ENCODE results near the gene TMEM91. TPM values are rescaled to one million over a fixed set of nuclear protein-coding genes. Genes with fewer than 3 reads are reported as not detected.

The TMEM91 gene
- total and polyA plus RNA-seq, 2 of the 8 experiments (the other 6 are each of a cell fraction or from before 2014, with no cell fraction given): 5.3 to 7.4 TPM

GRCh38 chr19:41367848-41368301 lies 8.5 kb upstream of the TMEM91 start:
- H2BK5ac ChIP-seq (ENCODE audit: low read depth, low read length): no peak overlapping the region
- H3K14ac ChIP-seq (ENCODE audit: insufficient read length): no peak overlapping the region
- H3K79me2 ChIP-seq (ENCODE audit: control insufficient read depth in 1 of 2, insufficient read depth in 2 of 2, low read length in 2 of 2): no peaks in the 10 kb centered on the region
- ChIA-PET CTCF (ENCODE audit: partially characterized antibody) (interaction anchor here (1.1 kb wide), 2 partner anchors 13 to 14 kb away, joined by 3 read pairs; partner anchors contain the start of gene TGFB1), POLR2A (ENCODE audit: partially characterized antibody) (interaction anchor here (1.4 kb wide), 2 partner anchors 9 to 15 kb away, joined by 3 read pairs; no protein-coding TSS in a partner anchor)
- H3K4me3 ChIP-seq (ENCODE audit: extremely low read depth in 1 of 4, insufficient read depth in 2 of 4, low read depth in 3 of 4, low read length in 4 of 4): no peak overlapping the region
- no peak overlapping the region for H4K91ac ChIP-seq (replicated peaks; ENCODE audit: insufficient read length, low read length)
- no peak overlapping the region for H4K5ac ChIP-seq (ENCODE audit: insufficient read length, low read depth, low read length)
- no peak overlapping the region for H3K9ac ChIP-seq (replicated peaks in 1 of 4; ENCODE audit: extremely low read depth in 1 of 4, low read depth in 3 of 4, low read length in 3 of 4)
- no peaks in the 10 kb centered on the region for H4K20me1 ChIP-seq (replicated peaks in 1 of 2; ENCODE audit: control insufficient read depth in 1 of 2, insufficient read depth in 2 of 2, low read length in 2 of 2)
- no peak overlapping the region for H2BK120ac ChIP-seq (replicated peaks; ENCODE audit: low read depth, low read length)
- H3K9me3 ChIP-seq (ENCODE audit: insufficient read depth in 2 of 2, low read depth in 1 of 2, low read length in 1 of 2): no peaks in the 10 kb centered on the region
- no peak overlapping the region for H3K18ac ChIP-seq (ENCODE audit: extremely low read depth, low read length)
- no peak overlapping the region for H3K4me2 ChIP-seq (ENCODE audit: insufficient read depth in 1 of 2, low read depth in 2 of 2, low read length in 2 of 2)
- peaks cover 6% of the 10 kb centered on the region for H3K79me1 ChIP-seq (ENCODE audit: low read depth, low read length)
- H3K4me1 ChIP-seq (replicated peaks in 1 of 4; ENCODE audit: control insufficient read depth in 3 of 4, insufficient read depth in 4 of 4, low read length in 3 of 4): peaks cover 0 to 6% (median 2%) of the 10 kb centered on the region in 4 experiments; a peak in 2 of 7 replicates
- no peak overlapping the region for H2BK12ac ChIP-seq (ENCODE audit: low read depth, low read length)
- DNase-seq (ENCODE audit: low read depth in 1 of 2, low spot score in 2 of 2): no peak
- H2AFZ ChIP-seq (ENCODE audit: low read length): no peak overlapping the region
- no peak overlapping the region for H2BK20ac ChIP-seq (ENCODE audit: low read length)
- no peak overlapping the region for H3K56ac ChIP-seq (replicated peaks; ENCODE audit: insufficient read length, low read depth, low read length)
- no peaks in the 10 kb centered on the region for H3K27me3 ChIP-seq (replicated peaks in 1 of 4; ENCODE audit: control insufficient read depth in 3 of 4, extremely low read depth in 1 of 4, insufficient read depth in 3 of 4, low read length in 3 of 4)
- TF ChIP-seq, protein P1, sequence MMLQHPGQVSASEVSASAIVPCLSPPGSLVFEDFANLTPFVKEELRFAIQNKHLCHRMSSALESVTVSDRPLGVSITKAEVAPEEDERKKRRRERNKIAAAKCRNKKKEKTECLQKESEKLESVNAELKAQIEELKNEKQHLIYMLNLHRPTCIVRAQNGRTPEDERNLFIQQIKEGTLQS (IDR thresholded peaks at IDR 0.05; ENCODE audit: insufficient read depth, low read depth, low read length): no peak
- TF ChIP-seq YY1 (IDR thresholded peaks at IDR 0.05; ENCODE audit: low read depth, low read length): no peak
- no peak for TF ChIP-seq SIX5 (IDR thresholded peaks at IDR 0.05; ENCODE audit: low read depth, low read length)
- no peak for TF ChIP-seq TAF1 (IDR thresholded peaks at IDR 0.05; ENCODE audit: low read depth, low read length)
- TF ChIP-seq EGR1 (IDR thresholded peaks at IDR 0.05; ENCODE audit: borderline replicate concordance, low read depth, low read length): no peak
- no peak for TF ChIP-seq TCF12 (IDR thresholded peaks at IDR 0.05; ENCODE audit: low read depth, low read length)
- TF ChIP-seq TBP (IDR thresholded peaks at IDR 0.05; ENCODE audit: low read depth, low read length): no peak
- H3K4ac ChIP-seq (replicated peaks; ENCODE audit: insufficient read length, low read depth, low read length): no peak overlapping the region
- H3K23me2 ChIP-seq (ENCODE audit: low read depth, low read length): peaks cover 6% of the 10 kb centered on the region
- H2AK5ac ChIP-seq (ENCODE audit: low read depth, low read length): no peak overlapping the region
- H4K8ac ChIP-seq (ENCODE audit: extremely low read depth, insufficient read depth, low read length): no peak overlapping the region; the same call in 1 of the 2 replicates
- FAIRE-seq: no peak
- no peak overlapping the region for H2BK15ac ChIP-seq (ENCODE audit: low read length)
- H3K23ac ChIP-seq (ENCODE audit: insufficient read length): no peak overlapping the region
- no peaks in the 10 kb centered on the region for H3K36me3 ChIP-seq (ENCODE audit: control insufficient read depth in 2 of 4, insufficient read depth in 4 of 4, low read length in 3 of 4)
- WGBS, 2 experiments (ENCODE audit: extremely low coverage in 1 of 2, insufficient coverage in 1 of 2, insufficient read length in 1 of 2, insufficient replicate concordance in 2 of 2, low coverage in 1 of 2, low lambda C conversion rate in 2 of 2, missing lambda C conversion rate in 1 of 2): 93% methylated on average over 6 of the region's 6 CpGs; no CpG with 5 or more reads in 1 of the 2 experiments
- H3K27ac ChIP-seq (ENCODE audit: low read depth, low read length): no peak overlapping the region

Measured in H1 (cell line).